Motor neuron (in vitro differentiated cells): ENCODE measurements around the gene IL24. TPM values are rescaled to one million over a fixed set of nuclear protein-coding genes. Genes with fewer than 3 reads are reported as not detected.

Experiments used
- total RNA-seq, 8 experiments: library from RNA; unstranded; fragments of 300-600 nt; gene quantifications; 2 replicates each; pipeline versions ENCODE4 v1.2.3 to v1.2.4, GENCODE V29; 2022

IL24 gene
- total RNA-seq, 8 experiments from 2014 or later: 0.17 to 0.38 TPM; not detected in 6

Other genes starting within 250 kb of the IL24 start
- 100 to 1,000 TPM in 1 of 8 experiments, 10 to 100 TPM in 7; 29.4 to 120 (median 43.5) TPM for gene MAPKAPK2, start 212.5 kb upstream of the IL24 start, total RNA-seq
- 1 to 10 TPM in 1 of 8 experiments, under 1 TPM in 4, not detected in 3; 0.27 to 2.5 (median 0.81) TPM for gene IL19, start 126.7 kb upstream of the IL24 start, total RNA-seq
- under 1 TPM in 3 of 8 experiments, not detected in 5; 0.27 to 0.66 (median 0.46) TPM for gene IL10, start 124.9 kb upstream of the IL24 start, total RNA-seq
- under 1 TPM in 1 of 8 experiments, not detected in 7; 0.25 TPM for gene IL20, start 31.8 kb upstream of the IL24 start, total RNA-seq
- gene FCMR, start 24.5 kb downstream of the IL24 start, total RNA-seq: 1 to 10 TPM in 2 of 8 experiments, under 1 TPM in 2, not detected in 4; 0.49 to 2.0 (median 0.99) TPM
- gene PIGR, start 49.0 kb downstream of the IL24 start, total RNA-seq: under 1 TPM in 4 of 8 experiments, not detected in 4; 0.04 to 0.47 (median 0.14) TPM
- 1 to 10 TPM in 2 of 8 experiments, under 1 TPM in 3, not detected in 3; 0.31 to 1.9 (median 0.46) TPM for gene FCAMR, start 73.0 kb downstream of the IL24 start, total RNA-seq
- under 1 TPM in 7 of 8 experiments, not detected in 1; 0.07 to 0.52 (median 0.17) TPM for gene C1orf116, start 135.3 kb downstream of the IL24 start, total RNA-seq
- gene YOD1, start 153.8 kb downstream of the IL24 start, total RNA-seq: 10 to 100 TPM in 5 of 8 experiments, 1 to 10 TPM in 3; 5.9 to 31.6 (median 17.3) TPM
- gene PFKFB2, start 155.8 kb downstream of the IL24 start, total RNA-seq: 10 to 100 TPM in 2 of 8 experiments, 1 to 10 TPM in 6; 4.1 to 13.4 (median 6.8) TPM
- 1 to 10 TPM in 1 of 8 experiments, under 1 TPM in 2, not detected in 5; 0.21 to 1.7 (median 0.81) TPM for gene C4BPB, start 191.4 kb downstream of the IL24 start, total RNA-seq
- 1 to 10 TPM in 1 of 8 experiments, not detected in 7; 2.3 TPM for gene C4BPA, start 206.8 kb downstream of the IL24 start, total RNA-seq